WERI-Rb-1 (cell line): ENCODE measurements around the gene LARP4B.

Experiments
- DNase-seq: peaks from one replicate; pipeline ENCODE4 v3.0.0-alpha.2; 2020
- H3K27ac ChIP-seq: fragments of 250-450 bp; sonication (Bioruptor Pico); 2 replicates; pipeline ENCODE4 v1.5.1; 2020; ENCODE audit warnings: mild to moderate bottlenecking, moderate library complexity
- H3K27me3 ChIP-seq: fragments of 250-450 bp; sonication (Bioruptor Pico); 2 replicates; pipeline ENCODE4 v1.5.1; 2021; ENCODE audit warnings: mild to moderate bottlenecking, low read depth, moderate library complexity; ENCODE audit not compliant: insufficient read depth, severe bottlenecking
- H3K36me3 ChIP-seq: fragments of 250-450 bp; sonication (Bioruptor Pico); 2 replicates; pipeline ENCODE4 v1.5.1; 2020; ENCODE audit warnings: mild to moderate bottlenecking, moderate library complexity
- H3K4me3 ChIP-seq: 2 replicates; pipeline ENCODE4 v1.5.1; 2011; ENCODE audit warnings: low read depth, mild to moderate bottlenecking, control low read depth, low read length
- H3K9me3 ChIP-seq: fragments of 250-450 bp; sonication (Bioruptor Pico); 2 replicates; pipeline ENCODE4 v1.5.1; 2021; ENCODE audit warnings: mild to moderate bottlenecking, moderate library complexity; ENCODE audit not compliant: severe bottlenecking
- CTCF ChIP-seq: IDR thresholded peaks from 2 replicates; pipeline ENCODE4 v1.5.1; 2011; ENCODE audit warnings: low read depth, mild to moderate bottlenecking, control low read depth, inconsistent platforms, low read length

The LARP4B gene

GRCh38 chr10:782751-783648, 148.5 kb downstream of the LARP4B start:
- H3K27ac ChIP-seq: no peak overlapping the region
- no peak overlapping the region for H3K4me3 ChIP-seq
- no peaks in the 10 kb centered on the region for H3K36me3 ChIP-seq
- H3K27me3 ChIP-seq: no peaks in the 10 kb centered on the region
- TF ChIP-seq CTCF: no peak
- H3K9me3 ChIP-seq: no peaks in the 10 kb centered on the region
- DNase-seq: no peak

- no peak overlapping the region for H3K27ac ChIP-seq
- no peaks in the 10 kb centered on the region for H3K27me3 ChIP-seq
- TF ChIP-seq CTCF: no peak
- H3K9me3 ChIP-seq: no peaks in the 10 kb centered on the region
- H3K4me3 ChIP-seq: no peak overlapping the region
- no peak for DNase-seq
- no peaks in the 10 kb centered on the region for H3K36me3 ChIP-seq
Measured at GRCh38 chr10:780536-781524, 150.7 kb downstream of the LARP4B start.

- H3K9me3 ChIP-seq: no peaks in the 10 kb centered on the region
- no peak for DNase-seq
- H3K36me3 ChIP-seq: no peaks in the 10 kb centered on the region
- H3K4me3 ChIP-seq: no peak overlapping the region
- TF ChIP-seq CTCF: no peak
- H3K27ac ChIP-seq: no peak overlapping the region
- H3K27me3 ChIP-seq: no peaks in the 10 kb centered on the region
Measured at GRCh38 chr10:778626-779330, 152.7 kb downstream of the LARP4B start.

- no peaks in the 10 kb centered on the region for H3K27me3 ChIP-seq
- H3K9me3 ChIP-seq: no peaks in the 10 kb centered on the region
- TF ChIP-seq CTCF: no peak
Measured at GRCh38 chr10:777913-778479, 153.5 kb downstream of the LARP4B start.

GRCh38 chr10:776772-777171, 154.7 kb downstream of the LARP4B start:
- no peak for DNase-seq
- Histone ChIP-seq H3K4me3 (no peak overlapping the region), H3K36me3 (no peaks in the 10 kb centered on the region), H3K27ac (no peak overlapping the region), H3K27me3 (no peaks in the 10 kb centered on the region), H3K9me3 (no peaks in the 10 kb centered on the region)
- TF ChIP-seq CTCF: no peak

More at GRCh38 chr10:777913-778479, 153.5 kb downstream of the LARP4B start:
- no peak for DNase-seq
- no peak overlapping the region for H3K4me3 ChIP-seq
- H3K27ac ChIP-seq: no peak overlapping the region
- no peaks in the 10 kb centered on the region for H3K36me3 ChIP-seq
